SK-N-SH (cell line): ENCODE data around the gene TADA2B. TPM values are rescaled to one million over a fixed set of nuclear protein-coding genes. Genes with fewer than 3 reads are reported as not detected.

ENCODE experiments used
- CTCF ChIA-PET: fragments of 300-600, 350-600 bp; formaldehyde crosslinking; extraction: SDS; loops from one replicate; lab custom pipeline; 2021; lab: Yijun Ruan, JAX
- POLR2A ChIA-PET: fragments of 350-600 bp; sonication (Branson Sonifier 250); formaldehyde crosslinking; extraction: SDS; loops from one replicate; lab custom pipeline; 2020; ENCODE audit warnings: antibody characterized with exemption, inconsistent platforms; lab: Yijun Ruan, JAX
- DNase-seq: peaks from one replicate; pipeline ENCODE4 v3.0.0; 2012
- H2AFZ ChIP-seq: fragments of 200-600 bp; sonication (generic); 2 replicates; pipeline ENCODE4 v1.8.1; 2016; ENCODE audit warnings: antibody characterized with exemption, mild to moderate bottlenecking, low read depth
- H3F3A ChIP-seq: fragments of 200-600 bp; sonication (generic); replicated peaks from 2 replicates; pipeline ENCODE3; 2016; ENCODE audit warnings: antibody characterized with exemption, mild to moderate bottlenecking; ENCODE audit not compliant: insufficient read depth
- H3K27ac ChIP-seq, 2 experiments: fragments of 200-500 bp in 1 of 2; fragments of 200-600 bp in 1 of 2; sonication (Bioruptor generic) in 1 of 2; sonication (generic), shearing (Covaris generic) in 1 of 2; 2 replicates each; pipeline versions ENCODE4 v1.5.1 to v1.6.1; 2014 to 2016; ENCODE audit warnings: low read depth in 2 of 2, inconsistent platforms in 1 of 2, low read length in 1 of 2, mild to moderate bottlenecking in 1 of 2, mixed read lengths in 1 of 2
- H3K27me3 ChIP-seq: fragments of 200-600 bp; sonication (generic), shearing (Covaris generic); 2 replicates; pipeline ENCODE4 v1.6.1; 2016; ENCODE audit warnings: mixed run types; ENCODE audit not compliant: insufficient read depth
- H3K36me3 ChIP-seq, 2 experiments: fragments of 200-500 bp in 1 of 2; fragments of 200-600 bp in 1 of 2; sonication (Bioruptor generic) in 1 of 2; sonication (generic) in 1 of 2; replicated peaks in 1 of 2; 2 replicates each; pipeline versions ENCODE3 to v1.5.1; 2014 to 2016; ENCODE audit warnings: low read length in 1 of 2, mild to moderate bottlenecking in 1 of 2; ENCODE audit not compliant: insufficient read depth in 2 of 2, control insufficient read depth in 1 of 2
- H3K4me1 ChIP-seq, 2 experiments: fragments of 200-500 bp in 1 of 2; fragments of 200-600 bp in 1 of 2; sonication (Bioruptor generic) in 1 of 2; sonication (generic), shearing (Covaris generic) in 1 of 2; 2 replicates each; pipeline versions ENCODE4 v1.5.1 to v1.6.1; 2014 to 2016; ENCODE audit warnings: low read depth in 1 of 2, low read length in 1 of 2, mixed run types in 1 of 2; ENCODE audit not compliant: insufficient read depth in 2 of 2, control insufficient read depth in 1 of 2
- H3K4me2 ChIP-seq: fragments of 200-600 bp; sonication (generic), shearing (Covaris generic); 2 replicates; pipeline ENCODE4 v1.6.1; 2017; ENCODE audit warnings: mixed run types
- H3K4me3 ChIP-seq, 2 experiments: fragments of 200-500 bp in 1 of 2; fragments of 200-600 bp in 1 of 2; sonication (Bioruptor generic) in 1 of 2; sonication (generic), shearing (Covaris generic) in 1 of 2; 2 replicates each; pipeline versions ENCODE4 v1.5.1 to v1.8.1; 2014 to 2016; ENCODE audit warnings: low read depth in 2 of 2, inconsistent platforms in 1 of 2, low read length in 1 of 2, mild to moderate bottlenecking in 1 of 2, mixed read lengths in 1 of 2, moderate library complexity in 1 of 2
- H3K79me2 ChIP-seq: fragments of 200-600 bp; sonication (generic); 2 replicates; pipeline ENCODE4 v1.8.1; 2017; ENCODE audit warnings: mild to moderate bottlenecking; ENCODE audit not compliant: insufficient read depth
- H3K9ac ChIP-seq: fragments of 200-600 bp; sonication (generic); 2 replicates; pipeline ENCODE4 v1.6.1; 2017; ENCODE audit warnings: mixed run types
- H3K9me2 ChIP-seq: fragments of 200-600 bp; sonication (generic); 2 replicates; pipeline ENCODE4 v1.6.1; 2017; ENCODE audit warnings: mixed run types
- H3K9me3 ChIP-seq: fragments of 200-600 bp; sonication (generic); 2 replicates; pipeline ENCODE4 v1.6.1; 2017; ENCODE audit warnings: mixed run types, mild to moderate bottlenecking, moderate library complexity
- H4K20me1 ChIP-seq: fragments of 200-600 bp; sonication (generic); 2 replicates; pipeline ENCODE4 v1.6.1; 2017; ENCODE audit warnings: mild to moderate bottlenecking, mixed run types; ENCODE audit not compliant: insufficient read depth
- CHD2 ChIP-seq: fragments of 150-350 bp; IDR thresholded peaks from 2 replicates; pipeline ENCODE4 v1.6.1; 2018; ENCODE audit warnings: low read length; ENCODE audit not compliant: partially characterized antibody
- EP300 ChIP-seq, 2 experiments: IDR thresholded peaks; 2 replicates each; pipeline versions ENCODE4 v1.4.0 to v1.6.1; 2012; ENCODE audit warnings: borderline replicate concordance in 1 of 2, low read depth in 1 of 2, low read length in 1 of 2
- FOSL2 ChIP-seq: IDR thresholded peaks from 2 replicates; pipeline ENCODE4 v1.4.0; 2012; ENCODE audit warnings: low read depth, mild to moderate bottlenecking, moderate library complexity, borderline replicate concordance
- FOXJ3 ChIP-seq: sonication (generic); formaldehyde crosslinking; IDR thresholded peaks from 2 replicates; pipeline ENCODE4 v1.5.1; 2020; ENCODE audit warnings: mild to moderate bottlenecking, missing genetic modification reagents
- IRF3 ChIP-seq: fragments of 150-350 bp; IDR thresholded peaks from 2 replicates; pipeline ENCODE4 v1.6.1; 2016; ENCODE audit warnings: mild to moderate bottlenecking, low read depth, low read length
- JUND ChIP-seq: IDR thresholded peaks from 2 replicates; pipeline ENCODE4 v1.4.0; 2012
- NFIC ChIP-seq: IDR thresholded peaks from 2 replicates; pipeline ENCODE4 v1.4.0; 2012; ENCODE audit warnings: borderline replicate concordance
- NRF1 ChIP-seq: IDR thresholded peaks from 2 replicates; pipeline ENCODE4 v1.6.1; 2012; ENCODE audit warnings: low read depth, mild to moderate bottlenecking, low read length
- POLR2AphosphoS5 ChIP-seq: IDR thresholded peaks from 2 replicates; pipeline ENCODE4 v1.6.1; 2012; ENCODE audit warnings: low read depth, low read length
- RAD21 ChIP-seq: IDR thresholded peaks from 2 replicates; pipeline ENCODE4 v1.6.1; 2012; ENCODE audit warnings: mild to moderate bottlenecking, low read length
- SIN3A ChIP-seq: IDR thresholded peaks from 2 replicates; pipeline ENCODE4 v1.6.1; 2012; ENCODE audit warnings: low read depth, mild to moderate bottlenecking, low read length, moderate library complexity, borderline replicate concordance
- SMC3 ChIP-seq: IDR thresholded peaks from 2 replicates; pipeline ENCODE4 v1.6.1; 2012; ENCODE audit warnings: low read depth, low read length, improper control_type of control experiment
- TCF12 ChIP-seq: IDR thresholded peaks from 2 replicates; pipeline ENCODE4 v1.4.0; 2012
- TEAD4 ChIP-seq: IDR thresholded peaks from 2 replicates; pipeline ENCODE4 v1.4.0; 2012; ENCODE audit warnings: mild to moderate bottlenecking, borderline replicate concordance; ENCODE audit not compliant: insufficient read depth
- WGBS: methylation state at CpG from one replicate; pipeline ENCODE4 v1.1.6; 2017; ENCODE audit warnings: low lambda C conversion rate; 5-methylcytosine and 5-hydroxymethylcytosine counted together
- polyA plus RNA-seq, 3 experiments: library from polyadenylated mRNA; depleted of rRNA; stranded (reverse); fragments of >200 nt; gene quantifications; 2 replicates each; pipeline ENCODE4 v1.2.3, GENCODE V29; 2012
- TF ChIP-seq, protein P1 (sequence below): IDR thresholded peaks from 2 replicates; pipeline ENCODE4 v1.4.0; 2012; ENCODE audit warnings: low read depth, borderline replicate concordance
- TF ChIP-seq, protein P2 (sequence below): IDR thresholded peaks from 2 replicates; pipeline ENCODE4 v1.6.1; 2012; ENCODE audit warnings: mild to moderate bottlenecking, low read depth, low read length, moderate library complexity

The TADA2B gene
- polyA plus RNA-seq, 1 of the 3 experiments (the other 2 are of a cell fraction) = 8.0 TPM

DNA sequence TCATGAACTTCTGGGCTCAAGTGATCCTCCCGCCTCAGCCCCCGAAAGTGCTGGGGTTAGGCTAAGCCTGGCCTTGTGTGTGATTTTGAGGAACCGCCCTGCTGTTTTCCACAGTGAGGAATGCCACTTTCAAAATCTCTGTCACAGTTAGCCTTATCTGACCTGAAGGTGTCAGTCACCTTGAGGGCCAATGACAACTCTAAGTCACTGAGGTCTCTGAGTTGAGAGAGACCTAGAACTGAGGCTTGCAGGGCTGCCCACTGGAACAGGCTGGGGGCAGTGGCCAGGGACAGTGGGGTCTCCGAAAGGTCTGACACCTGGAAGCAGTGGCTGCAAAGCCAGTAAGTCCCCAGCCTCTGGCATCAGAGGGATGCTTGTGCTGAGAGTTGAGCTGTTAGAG lies 6.1 kb downstream of the TADA2B start:
- H2AFZ ChIP-seq = no peak overlapping the region
- no peak for DNase-seq
- no peaks in the 10 kb centered on the region for H3K9me3 ChIP-seq
- peaks cover under 1% of the 10 kb centered on the region for H3F3A ChIP-seq
- 92% methylated on average over 2 of the region's 4 CpGs for WGBS
- H3K79me2 ChIP-seq = peaks cover 73% of the 10 kb centered on the region
- no peak overlapping the region for H3K4me2 ChIP-seq
- H3K4me3 ChIP-seq = no peak overlapping the region
- ChIA-PET POLR2A (no interaction called here), CTCF (interaction anchor here (0.7 kb wide), 1 partner anchor 52 kb away, joined by 3 read pairs; no protein-coding TSS in a partner anchor)
- no peak overlapping the region for H3K9ac ChIP-seq
- peaks cover 0 to 13% of the 10 kb centered on the region in 2 experiments for H3K36me3 ChIP-seq
- no peaks in the 10 kb centered on the region for H3K27me3 ChIP-seq
- no peak overlapping the region for H3K27ac ChIP-seq
- peaks cover 8 to 17% of the 10 kb centered on the region in 2 experiments; a peak in 3 of 4 replicates for H3K4me1 ChIP-seq
- H3K9me2 ChIP-seq = no peaks in the 10 kb centered on the region
- TF ChIP-seq RAD21 (no peak), NFIC (no peak), IRF3 (no peak), POLR2AphosphoS5 (no peak), TEAD4 (no peak), SMC3 (no peak), NRF1 (no peak), TCF12 (no peak), FOSL2 (no peak), EP300 (IDR thresholded peaks at IDR 0.05; ENCODE audit: borderline replicate concordance in 1 of 2, low read depth in 1 of 2, low read length in 1 of 2) (no peak), JUND (no peak), CHD2 (no peak), SIN3A (no peak), FOXJ3 (CRISPR knock-in tag) (no peak)
- TF ChIP-seq, protein P1, sequence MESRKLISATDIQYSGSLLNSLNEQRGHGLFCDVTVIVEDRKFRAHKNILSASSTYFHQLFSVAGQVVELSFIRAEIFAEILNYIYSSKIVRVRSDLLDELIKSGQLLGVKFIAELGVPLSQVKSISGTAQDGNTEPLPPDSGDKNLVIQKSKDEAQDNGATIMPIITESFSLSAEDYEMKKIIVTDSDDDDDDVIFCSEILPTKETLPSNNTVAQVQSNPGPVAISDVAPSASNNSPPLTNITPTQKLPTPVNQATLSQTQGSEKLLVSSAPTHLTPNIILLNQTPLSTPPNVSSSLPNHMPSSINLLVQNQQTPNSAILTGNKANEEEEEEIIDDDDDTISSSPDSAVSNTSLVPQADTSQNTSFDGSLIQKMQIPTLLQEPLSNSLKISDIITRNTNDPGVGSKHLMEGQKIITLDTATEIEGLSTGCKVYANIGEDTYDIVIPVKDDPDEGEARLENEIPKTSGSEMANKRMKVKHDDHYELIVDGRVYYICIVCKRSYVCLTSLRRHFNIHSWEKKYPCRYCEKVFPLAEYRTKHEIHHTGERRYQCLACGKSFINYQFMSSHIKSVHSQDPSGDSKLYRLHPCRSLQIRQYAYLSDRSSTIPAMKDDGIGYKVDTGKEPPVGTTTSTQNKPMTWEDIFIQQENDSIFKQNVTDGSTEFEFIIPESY = no peak
- TF ChIP-seq, protein P2, sequence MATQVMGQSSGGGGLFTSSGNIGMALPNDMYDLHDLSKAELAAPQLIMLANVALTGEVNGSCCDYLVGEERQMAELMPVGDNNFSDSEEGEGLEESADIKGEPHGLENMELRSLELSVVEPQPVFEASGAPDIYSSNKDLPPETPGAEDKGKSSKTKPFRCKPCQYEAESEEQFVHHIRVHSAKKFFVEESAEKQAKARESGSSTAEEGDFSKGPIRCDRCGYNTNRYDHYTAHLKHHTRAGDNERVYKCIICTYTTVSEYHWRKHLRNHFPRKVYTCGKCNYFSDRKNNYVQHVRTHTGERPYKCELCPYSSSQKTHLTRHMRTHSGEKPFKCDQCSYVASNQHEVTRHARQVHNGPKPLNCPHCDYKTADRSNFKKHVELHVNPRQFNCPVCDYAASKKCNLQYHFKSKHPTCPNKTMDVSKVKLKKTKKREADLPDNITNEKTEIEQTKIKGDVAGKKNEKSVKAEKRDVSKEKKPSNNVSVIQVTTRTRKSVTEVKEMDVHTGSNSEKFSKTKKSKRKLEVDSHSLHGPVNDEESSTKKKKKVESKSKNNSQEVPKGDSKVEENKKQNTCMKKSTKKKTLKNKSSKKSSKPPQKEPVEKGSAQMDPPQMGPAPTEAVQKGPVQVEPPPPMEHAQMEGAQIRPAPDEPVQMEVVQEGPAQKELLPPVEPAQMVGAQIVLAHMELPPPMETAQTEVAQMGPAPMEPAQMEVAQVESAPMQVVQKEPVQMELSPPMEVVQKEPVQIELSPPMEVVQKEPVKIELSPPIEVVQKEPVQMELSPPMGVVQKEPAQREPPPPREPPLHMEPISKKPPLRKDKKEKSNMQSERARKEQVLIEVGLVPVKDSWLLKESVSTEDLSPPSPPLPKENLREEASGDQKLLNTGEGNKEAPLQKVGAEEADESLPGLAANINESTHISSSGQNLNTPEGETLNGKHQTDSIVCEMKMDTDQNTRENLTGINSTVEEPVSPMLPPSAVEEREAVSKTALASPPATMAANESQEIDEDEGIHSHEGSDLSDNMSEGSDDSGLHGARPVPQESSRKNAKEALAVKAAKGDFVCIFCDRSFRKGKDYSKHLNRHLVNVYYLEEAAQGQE = no peak
- H4K20me1 ChIP-seq = peaks cover 43% of the 10 kb centered on the region; the same call in 1 of the 2 replicates
